Hepatocyte (in vitro differentiated cells): ENCODE data around the gene XRRA1. TPM values are rescaled to one million over a fixed set of nuclear protein-coding genes. Genes with fewer than 3 reads are reported as not detected.

ENCODE experiments used
- DNase-seq: peaks from one replicate; pipeline ENCODE4 v3.0.0-alpha.2; 2016; ENCODE audit warnings: low spot score
- H2AFZ ChIP-seq: fragments of 200-600 bp; sonication (generic); 2 replicates; pipeline ENCODE4 v1.6.0; 2016; ENCODE audit warnings: antibody characterized with exemption, mild to moderate bottlenecking
- H3K27ac ChIP-seq: fragments of 200-600 bp; sonication (generic); 2 replicates; pipeline ENCODE4 v1.5.1; 2016; ENCODE audit warnings: mild to moderate bottlenecking
- H3K27me3 ChIP-seq: fragments of 200-600 bp; sonication (generic); 2 replicates; pipeline ENCODE4 v1.6.1; 2016
- H3K36me3 ChIP-seq: fragments of 200-600 bp; sonication (generic); replicated peaks from 2 replicates; pipeline ENCODE4 v1.5.1; 2016; ENCODE audit warnings: low read depth; ENCODE audit not compliant: insufficient read depth
- H3K4me1 ChIP-seq: fragments of 200-600 bp; sonication (generic); 2 replicates; pipeline ENCODE4 v1.5.1; 2016; ENCODE audit warnings: mild to moderate bottlenecking, moderate library complexity; ENCODE audit not compliant: insufficient read depth
- H3K4me2 ChIP-seq: fragments of 200-600 bp; sonication (generic); 2 replicates; pipeline ENCODE4 v1.6.0; 2016
- H3K4me3 ChIP-seq: fragments of 200-600 bp; sonication (generic); 2 replicates; pipeline ENCODE4 v1.5.1; 2016; ENCODE audit warnings: mild to moderate bottlenecking
- H3K79me2 ChIP-seq: fragments of 200-600 bp; sonication (generic); 2 replicates; pipeline ENCODE4 v1.6.0; 2017; ENCODE audit warnings: mild to moderate bottlenecking
- H3K9me2 ChIP-seq: fragments of 200-600 bp; sonication (generic); replicated peaks from 2 replicates; pipeline ENCODE4 v1.6.0; 2017; ENCODE audit warnings: mild to moderate bottlenecking; ENCODE audit not compliant: insufficient read depth
- H3K9me3 ChIP-seq: fragments of 200-600 bp; sonication (generic); 2 replicates; pipeline ENCODE4 v1.5.1; 2016; ENCODE audit warnings: low read depth, mild to moderate bottlenecking
- H4K20me1 ChIP-seq: fragments of 200-600 bp; sonication (generic); 2 replicates; pipeline ENCODE4 v1.6.0; 2016; ENCODE audit warnings: mild to moderate bottlenecking; ENCODE audit not compliant: insufficient read depth, poor library complexity, severe bottlenecking
- EZH2 ChIP-seq: fragments of 200-600 bp; sonication (generic); IDR thresholded peaks from 2 replicates; pipeline ENCODE4 v1.6.1; 2016; ENCODE audit warnings: antibody characterized with exemption, mild to moderate bottlenecking, borderline replicate concordance
- EZH2phosphoT487 ChIP-seq: fragments of 200-600 bp; sonication (generic); IDR thresholded peaks from one replicate; pipeline ENCODE4 v1.6.1; 2018; ENCODE audit warnings: antibody characterized with exemption, mild to moderate bottlenecking, low read depth, moderate library complexity; ENCODE audit not compliant: unreplicated experiment, severe bottlenecking
- WGBS: methylation state at CpG from one replicate; pipeline ENCODE4 v1.1.6; 2016; ENCODE audit warnings: low lambda C conversion rate; ENCODE audit errors: missing lambda C conversion rate; 5-methylcytosine and 5-hydroxymethylcytosine counted together
- polyA plus RNA-seq: library from polyadenylated mRNA; unstranded; fragments of >200 nt; fragmentation: Nextera tagmentation; extraction: Ambion mirVana; gene quantifications from 2 replicates; pipeline ENCODE4 v1.2.1, GENCODE V29; 2016
- total RNA-seq: library from RNA; depleted of rRNA; stranded (reverse); fragments of >200 nt; gene quantifications from 2 replicates; pipeline ENCODE4 v1.2.3, GENCODE V29; 2014
- TF ChIP-seq, protein P1 (sequence below): fragments of 200-600 bp; sonication (generic); IDR thresholded peaks from 2 replicates; pipeline ENCODE4 v1.5.1; 2016; ENCODE audit warnings: antibody characterized with exemption, mild to moderate bottlenecking; ENCODE audit not compliant: poor library complexity

Gene XRRA1
- total and polyA plus RNA-seq, 2 experiments from 2014 or later: 4.9 to 7.3 TPM

GRCh38 chr11:74909812-74910211, 39.1 kb downstream of the XRRA1 start:
- Histone ChIP-seq H3K27ac (no peak overlapping the region), H3K9me3 (no peaks in the 10 kb centered on the region), H3K79me2 (no peaks in the 10 kb centered on the region), H3K27me3 (no peaks in the 10 kb centered on the region), H3K4me1 (no peaks in the 10 kb centered on the region), H2AFZ (no peak overlapping the region), H4K20me1 (no peaks in the 10 kb centered on the region), H3K36me3 (no peaks in the 10 kb centered on the region), H3K4me3 (no peak overlapping the region), H3K4me2 (no peak overlapping the region), H3K9me2 (no peaks in the 10 kb centered on the region)
- DNase-seq: no peak
- TF ChIP-seq EZH2phosphoT487 (no peak), EZH2 (no peak)
- TF ChIP-seq, protein P1, sequence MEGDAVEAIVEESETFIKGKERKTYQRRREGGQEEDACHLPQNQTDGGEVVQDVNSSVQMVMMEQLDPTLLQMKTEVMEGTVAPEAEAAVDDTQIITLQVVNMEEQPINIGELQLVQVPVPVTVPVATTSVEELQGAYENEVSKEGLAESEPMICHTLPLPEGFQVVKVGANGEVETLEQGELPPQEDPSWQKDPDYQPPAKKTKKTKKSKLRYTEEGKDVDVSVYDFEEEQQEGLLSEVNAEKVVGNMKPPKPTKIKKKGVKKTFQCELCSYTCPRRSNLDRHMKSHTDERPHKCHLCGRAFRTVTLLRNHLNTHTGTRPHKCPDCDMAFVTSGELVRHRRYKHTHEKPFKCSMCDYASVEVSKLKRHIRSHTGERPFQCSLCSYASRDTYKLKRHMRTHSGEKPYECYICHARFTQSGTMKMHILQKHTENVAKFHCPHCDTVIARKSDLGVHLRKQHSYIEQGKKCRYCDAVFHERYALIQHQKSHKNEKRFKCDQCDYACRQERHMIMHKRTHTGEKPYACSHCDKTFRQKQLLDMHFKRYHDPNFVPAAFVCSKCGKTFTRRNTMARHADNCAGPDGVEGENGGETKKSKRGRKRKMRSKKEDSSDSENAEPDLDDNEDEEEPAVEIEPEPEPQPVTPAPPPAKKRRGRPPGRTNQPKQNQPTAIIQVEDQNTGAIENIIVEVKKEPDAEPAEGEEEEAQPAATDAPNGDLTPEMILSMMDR: no peak
- 83% methylated on average over 4 of the region's 4 CpGs for WGBS

DNA sequence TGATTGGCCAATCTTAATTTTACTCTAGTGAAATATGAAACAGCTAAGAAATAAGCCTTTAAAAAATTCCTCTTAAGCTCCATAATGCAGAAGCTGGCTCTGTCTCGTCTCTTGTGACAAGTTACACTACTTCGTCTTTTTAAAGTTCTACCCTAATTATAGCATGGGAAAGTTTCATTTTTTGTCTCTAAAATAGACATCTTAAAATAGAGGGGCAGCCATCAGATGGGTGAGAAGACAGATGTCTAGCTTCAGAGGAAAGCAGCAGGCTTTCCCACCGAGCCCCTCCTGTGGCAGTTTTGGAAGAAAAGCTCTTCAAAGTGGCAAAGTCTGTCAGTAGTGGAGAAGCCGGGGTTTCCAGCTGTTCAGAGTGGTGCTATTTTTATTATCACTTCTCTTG, 39.5 kb downstream of the XRRA1 start:
- H3K79me2 ChIP-seq: no peaks in the 10 kb centered on the region
- no peaks in the 10 kb centered on the region for H3K27me3 ChIP-seq
- no peak for TF ChIP-seq EZH2
- no peak for TF ChIP-seq EZH2phosphoT487
- TF ChIP-seq, protein P1: no peak
- H4K20me1 ChIP-seq: no peaks in the 10 kb centered on the region
- no peak overlapping the region for H3K4me2 ChIP-seq
- H3K4me3 ChIP-seq: no peak overlapping the region
- WGBS: 89% methylated on average over 4 of the region's 4 CpGs
- no peaks in the 10 kb centered on the region for H3K36me3 ChIP-seq
- no peaks in the 10 kb centered on the region for H3K9me2 ChIP-seq
- H2AFZ ChIP-seq: no peak overlapping the region
- no peaks in the 10 kb centered on the region for H3K9me3 ChIP-seq
- H3K4me1 ChIP-seq: no peaks in the 10 kb centered on the region
- DNase-seq: no peak
- H3K27ac ChIP-seq: no peak overlapping the region

- no peak for DNase-seq
- whole genome bisulfite sequencing: 92% methylated on average over 3 of the region's 3 CpGs
These were observed 43.6 kb downstream of the XRRA1 start for GRCh38 chr11:74905326-74905725.

More at GRCh38 chr11:74905326-74905725, 43.6 kb downstream of the XRRA1 start:
- Histone ChIP-seq H3K9me3 (peaks cover 9% of the 10 kb centered on the region), H3K4me1 (no peaks in the 10 kb centered on the region), H3K36me3 (no peaks in the 10 kb centered on the region), H3K4me2 (no peak overlapping the region), H3K27me3 (no peaks in the 10 kb centered on the region), H4K20me1 (no peaks in the 10 kb centered on the region), H3K4me3 (no peak overlapping the region), H3K79me2 (no peaks in the 10 kb centered on the region), H3K9me2 (no peaks in the 10 kb centered on the region), H3K27ac (no peak overlapping the region), H2AFZ (no peak overlapping the region)
- TF ChIP-seq EZH2: no peak
- no peak for TF ChIP-seq EZH2phosphoT487
- TF ChIP-seq, protein P1: no peak
